Uterus (tissue), 4 donors: Measurements from ENCODE around the gene NKX6-1. TPM values are rescaled to one million over a fixed set of nuclear protein-coding genes. Genes with fewer than 3 reads are reported as not detected.

Source experiments
- DNase-seq, 2 donors: peaks; one replicate each; pipeline ENCODE4 v3.0.0-alpha.2; 2019 to 2020
- H3K27ac ChIP-seq, 2 donors: fragments of 200-600 bp; sonication (generic); 1 replicate in 1 of 2; 2 replicates in 1 of 2; pipeline ENCODE4 v1.5.1; 2016 to 2018
- H3K27me3 ChIP-seq, 2 donors: fragments of 200-600 bp; sonication (generic); one replicate each; pipeline ENCODE4 v1.5.1; 2018 to 2019; ENCODE audit warnings: control low read depth in 1 of 2
- H3K36me3 ChIP-seq, 2 donors: fragments of 200-600 bp; sonication (generic); one replicate each; pipeline ENCODE4 v1.5.1; 2019; ENCODE audit warnings: control low read depth in 1 of 2
- H3K4me1 ChIP-seq, 2 donors: fragments of 200-600 bp; sonication (generic); one replicate each; pipeline ENCODE4 v1.5.1; 2018 to 2019; ENCODE audit warnings: control low read depth in 1 of 2
- H3K4me3 ChIP-seq, 2 donors: fragments of 200-600 bp; sonication (generic); 1 replicate in 1 of 2; 2 replicates in 1 of 2; pipeline ENCODE4 v1.5.1; 2018 to 2019; ENCODE audit warnings: mild to moderate bottlenecking in 1 of 2
- H3K9me3 ChIP-seq, 2 donors: fragments of 200-600 bp; sonication (generic); one replicate each; pipeline ENCODE4 v1.5.1; 2019; ENCODE audit warnings: control low read depth in 1 of 2
- POLR2A ChIP-seq, 2 donors: fragments of 450-650 bp; IDR thresholded peaks; one replicate each; pipeline ENCODE4 v1.6.1; 2016; ENCODE audit warnings: antibody characterized with exemption in 2 of 2, mild to moderate bottlenecking in 1 of 2, moderate library complexity in 1 of 2
- intact Hi-C: fragments of 100-400 bp; cut with DNase I; formaldehyde crosslinking; loops from one replicate; pipeline ENCODE4 v1.15.1; 2023; ENCODE audit warnings: low total_unique reads
- total RNA-seq, 4 donors: library from RNA; depleted of rRNA in 3 of 4; stranded (reverse); fragments of >200 nt in 3 of 4; gene quantifications; one replicate each; pipeline versions ENCODE4 v1.1.0 to v1.2.4, GENCODE V29; 2014 to 2023
- TF ChIP-seq, protein P1 (sequence below), 4 experiments: fragments of 200-600 bp in 2 of 4; fragments of 450-650 bp in 2 of 4; sonication (generic) in 2 of 4; IDR thresholded peaks; one replicate each; pipeline ENCODE4 v1.5.1; 2016 to 2019; ENCODE audit warnings: antibody characterized with exemption in 4 of 4, mild to moderate bottlenecking in 2 of 4, moderate library complexity in 1 of 4
- donor health status: DM: yes; HTN: yes; CAD: no.

NKX6-1 gene
- total RNA-seq, 4 donors from 2014 or later: not detected

DNA sequence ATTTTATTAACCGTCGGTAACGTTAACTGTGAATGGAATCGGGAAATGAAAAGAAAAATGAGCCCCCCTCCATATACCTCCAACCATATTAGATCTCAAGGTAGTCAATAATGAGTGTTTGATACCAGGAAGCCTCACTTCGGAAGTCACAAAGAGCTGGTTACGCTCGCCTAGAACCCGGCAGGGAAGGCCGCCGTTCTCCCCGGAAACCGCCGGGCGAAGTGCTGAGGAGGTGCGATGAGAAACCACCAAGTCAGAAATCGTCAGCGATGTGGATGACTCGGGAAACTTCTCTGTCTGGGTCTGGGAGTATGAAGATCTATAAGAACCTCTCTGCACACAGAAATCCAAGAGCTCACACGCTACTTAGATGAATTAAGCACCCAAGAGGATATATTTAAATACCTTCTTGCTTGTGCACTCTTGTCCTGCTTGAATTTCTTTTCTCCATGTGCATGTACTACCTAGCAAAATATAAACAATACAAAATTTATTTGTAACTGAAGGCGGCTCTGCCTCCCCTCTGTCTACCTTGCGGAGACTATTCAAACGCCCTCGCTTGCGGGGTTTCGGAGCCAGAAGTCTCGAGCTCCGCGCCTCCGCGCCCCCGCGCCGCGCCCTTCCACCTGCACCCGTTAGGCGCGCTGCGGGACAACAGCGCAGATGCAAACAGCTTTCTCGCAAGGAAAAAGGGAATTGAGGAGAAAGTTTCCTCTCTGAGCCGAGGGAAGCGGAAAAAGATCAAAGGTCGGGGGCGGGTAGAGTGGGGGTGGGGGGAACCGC, 17.8 kb downstream of the NKX6-1 start:
- no peaks in the 10 kb centered on the region for H3K9me3 ChIP-seq
- H3K4me3 ChIP-seq: no peak overlapping the region
- H3K4me1 ChIP-seq: peaks cover 0 to 9% of the 10 kb centered on the region in 2 donors
- no peak for DNase-seq
- no peak overlapping the region for H3K27ac ChIP-seq
- peaks cover 5 to 57% of the 10 kb centered on the region in 2 donors for H3K27me3 ChIP-seq
- no peaks in the 10 kb centered on the region for H3K36me3 ChIP-seq
- intact Hi-C loops: no loop called here
- TF ChIP-seq POLR2A (IDR thresholded peaks at IDR 0.05): no peak
- TF ChIP-seq, protein P1, sequence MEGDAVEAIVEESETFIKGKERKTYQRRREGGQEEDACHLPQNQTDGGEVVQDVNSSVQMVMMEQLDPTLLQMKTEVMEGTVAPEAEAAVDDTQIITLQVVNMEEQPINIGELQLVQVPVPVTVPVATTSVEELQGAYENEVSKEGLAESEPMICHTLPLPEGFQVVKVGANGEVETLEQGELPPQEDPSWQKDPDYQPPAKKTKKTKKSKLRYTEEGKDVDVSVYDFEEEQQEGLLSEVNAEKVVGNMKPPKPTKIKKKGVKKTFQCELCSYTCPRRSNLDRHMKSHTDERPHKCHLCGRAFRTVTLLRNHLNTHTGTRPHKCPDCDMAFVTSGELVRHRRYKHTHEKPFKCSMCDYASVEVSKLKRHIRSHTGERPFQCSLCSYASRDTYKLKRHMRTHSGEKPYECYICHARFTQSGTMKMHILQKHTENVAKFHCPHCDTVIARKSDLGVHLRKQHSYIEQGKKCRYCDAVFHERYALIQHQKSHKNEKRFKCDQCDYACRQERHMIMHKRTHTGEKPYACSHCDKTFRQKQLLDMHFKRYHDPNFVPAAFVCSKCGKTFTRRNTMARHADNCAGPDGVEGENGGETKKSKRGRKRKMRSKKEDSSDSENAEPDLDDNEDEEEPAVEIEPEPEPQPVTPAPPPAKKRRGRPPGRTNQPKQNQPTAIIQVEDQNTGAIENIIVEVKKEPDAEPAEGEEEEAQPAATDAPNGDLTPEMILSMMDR (IDR thresholded peaks at IDR 0.05): no peak

DNA sequence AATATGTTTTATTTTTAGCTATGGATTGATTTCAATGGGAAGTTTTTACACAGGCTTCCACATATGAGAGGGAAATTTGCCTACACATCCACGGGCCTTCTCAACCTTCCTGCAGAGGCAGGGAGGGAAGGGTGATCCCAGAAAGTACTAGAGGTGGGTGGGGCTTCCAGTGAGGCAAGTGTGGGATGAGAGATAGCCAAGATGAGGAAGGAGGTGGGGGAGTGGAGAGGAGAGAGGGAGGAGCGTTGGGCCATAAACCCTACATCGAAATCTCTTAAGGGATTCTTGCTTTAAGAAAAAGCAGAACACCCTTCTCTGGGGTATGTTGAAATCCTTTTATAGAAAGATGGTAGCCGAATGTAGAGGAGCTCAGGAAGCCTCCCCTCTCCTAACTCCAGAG, 19.0 kb downstream of the NKX6-1 start:
- DNase-seq: no peak
- Histone ChIP-seq H3K9me3 (no peaks in the 10 kb centered on the region), H3K36me3 (no peaks in the 10 kb centered on the region), H3K27ac (no peak overlapping the region), H3K4me3 (no peak overlapping the region), H3K4me1 (peaks cover 0 to 9% of the 10 kb centered on the region in 2 donors), H3K27me3 (peaks cover 5 to 60% of the 10 kb centered on the region in 2 donors)
- intact Hi-C loops: no loop called here
- TF ChIP-seq POLR2A (IDR thresholded peaks at IDR 0.05): no peak
- TF ChIP-seq, protein P1 (IDR thresholded peaks at IDR 0.05): no peak

DNA sequence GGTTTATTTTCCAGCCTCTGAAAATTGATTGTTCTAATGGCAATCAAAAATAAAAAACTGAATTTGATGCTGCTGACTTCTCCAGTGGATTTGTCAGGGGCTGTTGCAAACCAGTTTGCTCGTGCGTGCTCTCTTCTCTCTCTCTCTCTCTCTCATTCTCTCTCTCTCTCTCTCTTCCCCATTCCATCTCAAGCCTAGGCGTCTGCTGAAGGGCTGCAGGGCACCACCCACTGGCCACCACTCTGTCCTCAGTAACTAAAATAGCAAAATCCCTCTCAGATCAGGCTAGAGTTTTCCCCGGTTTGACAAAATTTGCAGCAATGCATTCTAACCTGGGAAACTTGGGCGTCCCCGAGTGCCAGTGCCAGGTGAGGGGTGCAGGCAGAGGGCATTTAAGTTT, 19.4 kb downstream of the NKX6-1 start:
- Histone ChIP-seq H3K4me1 (peaks cover 0 to 9% of the 10 kb centered on the region in 2 donors), H3K27me3 (peaks cover 5 to 60% of the 10 kb centered on the region in 2 donors), H3K27ac (no peak overlapping the region), H3K9me3 (no peaks in the 10 kb centered on the region), H3K36me3 (no peaks in the 10 kb centered on the region), H3K4me3 (no peak overlapping the region)
- no peak for DNase-seq
- intact Hi-C loops: no loop called here
- TF ChIP-seq, protein P1 (IDR thresholded peaks at IDR 0.05): no peak
- TF ChIP-seq POLR2A (IDR thresholded peaks at IDR 0.05): no peak

DNA sequence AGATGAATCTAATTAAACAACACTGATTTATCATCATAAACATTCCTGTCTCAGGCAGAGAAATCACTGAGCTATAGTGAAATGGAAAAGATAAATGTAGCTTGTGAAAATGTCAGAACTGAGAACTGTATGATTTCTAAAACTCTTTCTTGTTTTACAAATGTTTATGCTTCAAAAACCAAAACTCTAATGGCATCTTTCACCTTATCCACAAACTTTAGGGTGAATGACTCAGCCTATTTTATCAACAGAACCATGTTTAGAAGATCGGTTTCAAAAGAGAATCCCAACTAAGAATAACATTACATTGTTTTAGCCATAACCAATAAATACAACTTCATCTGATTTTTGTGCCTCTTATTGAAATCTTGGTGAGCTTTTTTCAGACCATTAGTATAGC, 21.4 kb downstream of the NKX6-1 start:
- Histone ChIP-seq H3K4me1 (peaks cover 0 to 2% of the 10 kb centered on the region in 2 donors), H3K36me3 (no peaks in the 10 kb centered on the region), H3K4me3 (no peak overlapping the region), H3K27ac (no peak overlapping the region), H3K27me3 (peaks cover 3 to 42% of the 10 kb centered on the region in 2 donors), H3K9me3 (no peaks in the 10 kb centered on the region)
- no peak for DNase-seq
- TF ChIP-seq POLR2A (IDR thresholded peaks at IDR 0.05): no peak
- TF ChIP-seq, protein P1 (IDR thresholded peaks at IDR 0.05): no peak
- intact Hi-C loops: no loop called here

DNA sequence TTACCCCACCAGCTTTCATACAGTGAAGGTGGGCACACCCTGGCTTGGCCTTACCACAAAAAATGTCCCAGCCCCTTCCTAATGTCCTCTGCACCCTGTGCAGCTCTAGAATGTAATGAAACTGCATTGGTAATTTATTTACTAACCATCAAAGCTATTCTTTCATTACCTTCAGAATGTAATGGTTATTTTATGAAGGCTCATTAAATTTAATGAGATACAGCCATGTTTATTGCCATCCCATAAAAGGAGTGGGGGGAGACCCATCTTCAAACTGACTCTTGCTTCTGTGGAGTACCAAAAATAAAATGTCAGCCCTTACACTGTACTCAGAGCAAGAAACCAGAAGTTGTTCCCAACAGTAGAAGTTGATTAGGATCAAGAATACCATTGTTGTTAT, 25.0 kb downstream of the NKX6-1 start:
- Histone ChIP-seq H3K9me3 (no peaks in the 10 kb centered on the region), H3K4me1 (no peaks in the 10 kb centered on the region), H3K27me3 (peaks cover 0 to 17% of the 10 kb centered on the region in 2 donors), H3K36me3 (no peaks in the 10 kb centered on the region), H3K4me3 (no peak overlapping the region), H3K27ac (no peak overlapping the region)
- intact Hi-C loops: no loop called here
- no peak for DNase-seq
- TF ChIP-seq, protein P1 (IDR thresholded peaks at IDR 0.05): no peak
- TF ChIP-seq POLR2A (IDR thresholded peaks at IDR 0.05): no peak
